Right lobe of liver (tissue), 4 donors: ENCODE data around the gene RTN3.

Experiments used
- POLR2A ChIP-seq: fragments of 450-650 bp; IDR thresholded peaks from one replicate; pipeline ENCODE4 v1.6.1; 2017; ENCODE audit warnings: antibody characterized with exemption, mild to moderate bottlenecking
- TF ChIP-seq, protein P1 (sequence below), 4 donors: fragments of 200-600 bp in 3 of 4; fragments of 450-650 bp in 1 of 4; IDR thresholded peaks; one replicate each; pipeline versions ENCODE4 v1.5.1 to v1.8.0; 2016 to 2022; ENCODE audit warnings: antibody characterized with exemption in 4 of 4, mild to moderate bottlenecking in 2 of 4
- donor health status: DM: no; HTN: no; CAD: no.
- donor health status: DM: no; HTN: no; CAD: no.
- donor health status: DM: no; HTN: yes; CAD: no.

DNA sequence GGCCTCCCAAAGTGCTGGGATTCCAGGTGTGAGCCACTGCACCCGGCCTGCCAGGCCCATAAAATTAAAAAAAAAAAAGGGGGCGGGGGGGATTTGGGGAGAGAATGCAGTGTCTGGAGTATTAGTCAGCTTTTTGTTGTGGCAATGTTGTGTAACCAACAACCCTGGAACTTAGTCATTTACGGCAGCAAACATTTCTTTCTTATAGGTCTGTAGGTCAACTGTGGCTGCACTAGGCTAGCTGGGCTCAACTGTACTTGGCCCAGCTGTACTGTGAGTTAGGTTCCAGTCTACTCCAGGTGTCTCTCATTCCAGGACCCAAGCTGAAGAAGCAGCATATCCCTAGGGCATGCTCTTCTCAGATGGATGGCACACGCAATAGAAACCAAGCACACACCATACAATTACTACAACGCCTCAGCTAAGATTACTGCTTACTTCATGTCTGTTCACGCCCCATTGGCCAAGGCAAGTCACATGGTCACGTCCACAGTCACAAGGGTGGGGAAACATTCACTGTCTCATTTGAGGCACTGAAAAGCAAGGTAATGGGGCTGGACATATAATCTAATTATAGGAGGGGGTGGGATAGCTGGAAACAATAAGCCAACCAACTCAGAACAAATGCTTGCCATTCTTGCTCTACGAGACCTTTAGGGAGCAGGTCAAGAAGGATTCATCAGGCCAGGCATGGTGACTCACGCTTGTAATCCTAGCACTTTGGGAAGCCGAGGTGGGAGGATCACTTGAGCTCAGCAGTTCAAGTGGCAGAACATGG is 121.5 kb downstream of the RTN3 start:
- TF ChIP-seq, protein P1, sequence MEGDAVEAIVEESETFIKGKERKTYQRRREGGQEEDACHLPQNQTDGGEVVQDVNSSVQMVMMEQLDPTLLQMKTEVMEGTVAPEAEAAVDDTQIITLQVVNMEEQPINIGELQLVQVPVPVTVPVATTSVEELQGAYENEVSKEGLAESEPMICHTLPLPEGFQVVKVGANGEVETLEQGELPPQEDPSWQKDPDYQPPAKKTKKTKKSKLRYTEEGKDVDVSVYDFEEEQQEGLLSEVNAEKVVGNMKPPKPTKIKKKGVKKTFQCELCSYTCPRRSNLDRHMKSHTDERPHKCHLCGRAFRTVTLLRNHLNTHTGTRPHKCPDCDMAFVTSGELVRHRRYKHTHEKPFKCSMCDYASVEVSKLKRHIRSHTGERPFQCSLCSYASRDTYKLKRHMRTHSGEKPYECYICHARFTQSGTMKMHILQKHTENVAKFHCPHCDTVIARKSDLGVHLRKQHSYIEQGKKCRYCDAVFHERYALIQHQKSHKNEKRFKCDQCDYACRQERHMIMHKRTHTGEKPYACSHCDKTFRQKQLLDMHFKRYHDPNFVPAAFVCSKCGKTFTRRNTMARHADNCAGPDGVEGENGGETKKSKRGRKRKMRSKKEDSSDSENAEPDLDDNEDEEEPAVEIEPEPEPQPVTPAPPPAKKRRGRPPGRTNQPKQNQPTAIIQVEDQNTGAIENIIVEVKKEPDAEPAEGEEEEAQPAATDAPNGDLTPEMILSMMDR (IDR thresholded peaks at IDR 0.05) = no peak
- TF ChIP-seq POLR2A = no peak
